Fibroblast of the aortic adventitia (primary cell): ENCODE measurements around the gene FBXW12. TPM values are rescaled to one million over a fixed set of nuclear protein-coding genes. Genes with fewer than 3 reads are reported as not detected.
A peak's percentile ranks its signal among the peaks of the same experiment; 100 is the strongest.

Source experiments
- DNase-seq: peaks from one replicate; pipeline ENCODE4 v3.0.0-alpha.2; 2010; ENCODE audit warnings: low read depth
- H3K4me3 ChIP-seq: 2 replicates; pipeline ENCODE4 v1.5.1; 2011; ENCODE audit warnings: low read depth, mild to moderate bottlenecking, control low read depth, low read length, moderate library complexity
- CTCF ChIP-seq: IDR thresholded peaks from 2 replicates; pipeline ENCODE4 v1.5.1; 2011; ENCODE audit warnings: mild to moderate bottlenecking, low read length, control low read depth, inconsistent platforms; ENCODE audit not compliant: insufficient read depth
- total RNA-seq: library from RNA; depleted of rRNA; stranded (reverse); fragments of >200 nt; gene quantifications from 2 replicates; pipeline ENCODE4 v1.2.3, GENCODE V29; 2012; ENCODE audit warnings: low replicate concordance

Gene FBXW12
- total RNA-seq, 1 donor, result 0.27 TPM

- no peak for DNase-seq
- TF ChIP-seq CTCF, result no peak
- peak overlapping the region; percentile 74 for H3K4me3 ChIP-seq
These were observed 55.6 kb downstream of the FBXW12 start for GRCh38 chr3:48427630-48427962.

GRCh38 chr3:48428088-48428571 lies 56.1 kb downstream of the FBXW12 start:
- DNase-seq, result no peak
- peak overlapping the region; percentile 74 for H3K4me3 ChIP-seq

GRCh38 chr3:48428572-48429316 lies 56.7 kb downstream of the FBXW12 start:
- TF ChIP-seq CTCF, result no peak
- no peak for DNase-seq
- peak overlapping the region; percentile 74 for H3K4me3 ChIP-seq

More at GRCh38 chr3:48428088-48428571, 56.1 kb downstream of the FBXW12 start:
- TF ChIP-seq CTCF, result no peak

GRCh38 chr3:48429317-48429959 lies 57.4 kb downstream of the FBXW12 start:
- TF ChIP-seq CTCF, result no peak
- no peak for DNase-seq
- peak overlapping the region; percentile 74 for H3K4me3 ChIP-seq

- peak within 1 kb of the TSS; percentile 74 for H3K4me3 ChIP-seq
- TF ChIP-seq CTCF, result no peak
- DNase-seq, result peak; percentile 63
These were observed 58.1 kb downstream of the FBXW12 start, which contains the start of gene PLXNB1 for GRCh38 chr3:48429960-48430707. PLXNB1 (minus strand) TSS chr3:48430086; CDS start chr3:48424611, 5,475 bp downstream.

GRCh38 chr3:48430708-48431101 lies 58.7 kb downstream of the FBXW12 start:
- no peak for DNase-seq
- no peak for TF ChIP-seq CTCF
- H3K4me3 ChIP-seq, result no peak overlapping the region
